GM21526 (cell line): ENCODE results near the gene TRIM60.
"Not testable (repeated sequence)": the region's sequence is repeated elsewhere in the genome, so short reads cannot be mapped to it uniquely, and the experiment has no call there.

Experiments used
- ATAC-seq: cut with Tn5 transposase; IDR thresholded peaks from one replicate; pipeline ENCODE4 v1.9.1; 2021; ENCODE audit warnings: moderate library complexity; ENCODE audit not compliant: unreplicated experiment, low FRiP score

TRIM60 gene

GRCh38 chr4:165052627-165053026 is 20.8 kb downstream of the TRIM60 start:
- no peak for ATAC-seq

- no peak for ATAC-seq
Observed at GRCh38 chr4:165053645-165054044, 21.8 kb downstream of the TRIM60 start, which contains the start of gene TRIM75. Gene TRIM75, plus strand, starts transcription at chr4:165053866. Its CDS starts 5,282 bp downstream, at chr4:165059148.

- ATAC-seq: no peak
Observed at GRCh38 chr4:165055601-165056000, 23.8 kb downstream of the TRIM60 start.

GRCh38 chr4:165058666-165059065 is 26.9 kb downstream of the TRIM60 start:
- ATAC-seq: no peak

- ATAC-seq: no peak
Observed at GRCh38 chr4:165059386-165059785, 27.6 kb downstream of the TRIM60 start.

GRCh38 chr4:165060938-165061337 is 29.1 kb downstream of the TRIM60 start:
- no peak for ATAC-seq

GRCh38 chr4:165070560-165070959 is 38.8 kb downstream of the TRIM60 start:
- no peak for ATAC-seq

GRCh38 chr4:165073346-165073745 is 41.5 kb downstream of the TRIM60 start:
- not testable (repeated sequence) for ATAC-seq

- no peak for ATAC-seq
Observed at GRCh38 chr4:165077034-165077578, 45.3 kb downstream of the TRIM60 start.

- ATAC-seq: no peak
Observed at GRCh38 chr4:165079476-165079875, 47.7 kb downstream of the TRIM60 start.

- ATAC-seq: not testable (repeated sequence)
Observed at GRCh38 chr4:165084787-165085186, 53.0 kb downstream of the TRIM60 start.

- ATAC-seq: no peak
Observed at GRCh38 chr4:165085946-165086345, 54.1 kb downstream of the TRIM60 start.

GRCh38 chr4:165088366-165088765 is 56.6 kb downstream of the TRIM60 start:
- no peak for ATAC-seq
